Muscle layer of colon (tissue), 2 donors: ENCODE data around the gene AMTN.

Source experiments
- H3K27ac ChIP-seq: one replicate; pipeline ENCODE4 v1.7.0; 2013; ENCODE audit warnings: low read depth, mild to moderate bottlenecking, low read length, moderate library complexity
- H3K27me3 ChIP-seq, 2 donors: one replicate each; pipeline ENCODE4 v1.7.0; 2013; ENCODE audit warnings: low read length in 2 of 2, mild to moderate bottlenecking in 2 of 2; ENCODE audit not compliant: insufficient read depth in 2 of 2, control insufficient read depth in 1 of 2
- H3K36me3 ChIP-seq: one replicate; pipeline ENCODE4 v1.7.0; 2013; ENCODE audit warnings: mild to moderate bottlenecking, low read length; ENCODE audit not compliant: insufficient read depth
- H3K4me1 ChIP-seq: one replicate; pipeline ENCODE4 v1.7.0; 2013; ENCODE audit warnings: mild to moderate bottlenecking, low read length; ENCODE audit not compliant: insufficient read depth
- H3K4me3 ChIP-seq, 2 donors: one replicate each; pipeline ENCODE4 v1.7.0; 2013; ENCODE audit warnings: low read length in 2 of 2, low read depth in 1 of 2, mild to moderate bottlenecking in 1 of 2, moderate library complexity in 1 of 2
- H3K9ac ChIP-seq: one replicate; pipeline ENCODE4 v1.7.0; 2013; ENCODE audit warnings: low read length
- H3K9me3 ChIP-seq: one replicate; pipeline ENCODE4 v1.7.0; 2013; ENCODE audit warnings: mild to moderate bottlenecking, low read length
- donor health status: abdominal sarcoma.
- donor health status: Adenocarcinoma of cecum.

The AMTN gene

DNA sequence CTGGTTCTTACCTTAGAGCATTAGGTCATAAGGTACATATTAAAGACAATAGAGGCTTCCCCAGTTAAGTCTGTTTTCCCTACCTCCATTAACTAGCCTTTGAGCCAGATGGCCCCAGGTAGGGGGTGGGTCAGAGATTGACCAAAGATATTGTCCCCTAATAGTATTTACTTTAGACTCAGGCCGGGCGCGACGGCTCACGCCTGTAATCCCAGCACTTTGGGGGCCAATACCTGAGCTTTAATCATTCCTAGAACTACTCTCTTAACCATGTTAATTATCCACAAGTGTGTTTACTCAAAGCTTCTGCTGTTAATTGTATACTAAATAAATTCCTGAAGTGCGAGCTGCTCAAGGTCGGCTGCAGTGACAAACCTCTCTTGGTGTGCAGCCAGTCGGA is 45.7 kb downstream of the AMTN start:
- Histone ChIP-seq H3K4me3 (no peak overlapping the region), H3K36me3 (no peaks in the 10 kb centered on the region), H3K9me3 (no peaks in the 10 kb centered on the region), H3K27ac (no peak overlapping the region), H3K4me1 (no peaks in the 10 kb centered on the region), H3K9ac (no peak overlapping the region), H3K27me3 (no peaks in the 10 kb centered on the region)

DNA sequence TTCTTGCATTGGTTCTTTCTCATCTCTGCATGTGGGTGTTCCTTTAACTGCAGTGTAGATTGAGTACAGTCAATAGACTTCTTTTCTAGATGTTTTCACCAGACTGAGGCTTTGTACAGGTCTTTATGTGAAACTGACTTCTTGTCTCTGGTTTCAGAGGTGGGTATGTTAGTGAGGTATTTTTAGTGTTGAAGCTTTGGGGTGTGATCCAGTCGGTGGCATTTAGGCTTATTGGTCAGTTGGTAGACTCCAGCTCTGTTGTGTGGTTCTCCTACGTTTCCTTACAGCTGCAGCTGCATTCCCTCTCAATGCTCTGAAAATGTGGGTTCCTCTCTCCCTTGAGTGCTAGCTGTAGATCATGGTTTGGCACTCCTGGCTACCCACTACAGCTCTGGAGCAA is 52.4 kb downstream of the AMTN start:
- no peaks in the 10 kb centered on the region for H3K9me3 ChIP-seq
- no peak overlapping the region for H3K9ac ChIP-seq
- H3K27me3 ChIP-seq, result no peaks in the 10 kb centered on the region
- H3K27ac ChIP-seq, result no peak overlapping the region
- no peak overlapping the region for H3K4me3 ChIP-seq
- H3K36me3 ChIP-seq, result no peaks in the 10 kb centered on the region
- H3K4me1 ChIP-seq, result no peaks in the 10 kb centered on the region

DNA sequence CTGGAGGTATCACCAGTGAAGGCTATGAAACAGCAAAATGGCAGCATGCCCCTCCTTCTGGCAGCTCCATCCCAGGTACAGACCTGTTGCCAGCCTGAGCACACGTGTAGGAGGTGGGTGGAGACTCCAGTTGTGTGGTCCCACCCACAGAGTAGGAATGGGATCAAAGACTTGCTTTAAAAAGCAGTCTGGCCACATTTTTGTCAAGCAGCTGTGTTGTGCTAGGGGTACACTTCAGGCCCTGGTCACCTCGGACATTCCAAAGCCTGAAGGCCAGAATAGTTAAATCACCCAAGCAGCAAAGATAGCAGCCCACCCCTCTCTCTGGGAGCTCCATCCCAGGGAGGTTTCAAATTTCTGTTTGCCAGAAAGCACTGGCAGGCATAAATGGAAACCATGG is 53.4 kb downstream of the AMTN start:
- Histone ChIP-seq H3K36me3 (no peaks in the 10 kb centered on the region), H3K27ac (no peak overlapping the region), H3K9me3 (no peaks in the 10 kb centered on the region), H3K4me1 (no peaks in the 10 kb centered on the region), H3K9ac (no peak overlapping the region), H3K27me3 (no peaks in the 10 kb centered on the region), H3K4me3 (no peak overlapping the region)

DNA sequence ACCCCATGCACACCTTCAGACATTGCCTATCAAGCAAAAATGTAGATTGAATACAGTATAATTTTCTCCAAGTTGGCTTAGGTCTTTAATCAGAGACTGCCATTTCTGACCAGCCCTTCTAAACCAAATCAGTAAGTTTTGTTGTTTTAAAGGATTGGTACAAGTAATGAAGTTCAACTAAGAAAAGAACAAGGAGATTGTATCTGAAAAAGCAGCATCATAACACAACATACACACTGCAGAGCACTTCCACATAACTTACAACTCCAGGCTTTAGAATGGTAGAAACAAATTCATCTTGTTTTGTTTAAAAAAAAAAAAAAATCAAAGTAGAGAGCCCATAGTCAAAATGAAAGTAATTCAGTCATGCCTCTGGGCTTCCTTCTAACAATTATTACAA is 57.6 kb downstream of the AMTN start:
- H3K27me3 ChIP-seq, result no peaks in the 10 kb centered on the region
- no peak overlapping the region for H3K27ac ChIP-seq
- H3K4me1 ChIP-seq, result no peaks in the 10 kb centered on the region
- H3K36me3 ChIP-seq, result no peaks in the 10 kb centered on the region
- H3K4me3 ChIP-seq, result no peak overlapping the region
- H3K9ac ChIP-seq, result no peak overlapping the region
- H3K9me3 ChIP-seq, result no peaks in the 10 kb centered on the region

DNA sequence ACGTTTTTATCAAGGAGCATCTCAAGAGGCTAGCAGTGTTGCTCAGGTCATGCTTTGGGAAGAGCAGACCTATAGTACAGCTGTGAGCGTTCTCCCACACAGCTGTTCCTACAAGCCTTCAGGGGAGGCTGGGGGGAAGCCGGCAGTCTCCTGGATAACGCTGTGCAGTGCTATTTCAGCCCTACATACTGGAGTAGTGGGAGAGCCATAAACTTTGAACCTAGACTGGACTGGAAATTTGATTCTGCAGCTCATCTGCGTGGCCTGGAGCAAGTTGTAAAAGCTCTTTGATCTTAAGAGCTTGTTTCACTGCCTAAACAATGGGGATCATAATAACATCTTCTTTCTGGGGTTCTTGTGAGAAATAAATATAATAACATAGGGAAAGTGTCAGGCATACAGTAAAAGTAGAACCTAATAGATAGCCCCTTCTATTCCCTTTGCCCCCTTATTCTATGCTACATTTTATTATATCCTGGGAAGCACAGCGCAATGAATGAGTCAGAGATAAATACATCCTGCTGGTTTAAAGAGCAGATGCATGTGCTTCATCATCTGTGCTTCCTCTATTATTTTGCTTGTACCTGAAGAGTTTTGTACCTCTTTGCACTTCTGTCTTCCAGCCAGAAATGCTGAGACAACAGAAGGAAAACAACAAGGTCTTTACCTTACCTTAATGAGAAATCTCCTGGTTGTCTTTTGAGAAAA is 59.0 kb downstream of the AMTN start:
- no peaks in the 10 kb centered on the region for H3K27me3 ChIP-seq
- H3K4me3 ChIP-seq, result no peak overlapping the region
- no peaks in the 10 kb centered on the region for H3K9me3 ChIP-seq
- H3K4me1 ChIP-seq, result no peaks in the 10 kb centered on the region
- H3K36me3 ChIP-seq, result no peaks in the 10 kb centered on the region
- H3K9ac ChIP-seq, result no peak overlapping the region
- no peak overlapping the region for H3K27ac ChIP-seq

DNA sequence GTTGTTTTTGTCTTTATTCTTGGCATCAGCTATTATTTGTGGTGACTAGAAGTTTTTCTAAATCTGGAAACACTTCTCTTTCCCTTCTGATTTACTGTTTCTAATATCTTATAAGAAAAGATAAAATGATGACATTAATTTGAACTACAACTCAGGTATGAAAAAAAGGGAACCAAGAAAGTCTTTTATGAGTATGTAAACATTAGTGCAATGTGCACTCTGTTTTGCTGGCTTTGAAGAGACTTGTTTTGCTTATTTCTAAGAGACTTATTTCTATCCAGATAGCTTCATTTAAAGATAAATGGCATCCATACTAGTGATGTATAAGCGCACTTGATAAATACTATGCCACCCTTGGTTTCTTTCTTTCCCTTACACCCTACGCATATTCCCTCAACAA is 63.6 kb downstream of the AMTN start:
- H3K9ac ChIP-seq, result no peak overlapping the region
- H3K4me1 ChIP-seq, result no peaks in the 10 kb centered on the region
- no peak overlapping the region for H3K27ac ChIP-seq
- H3K9me3 ChIP-seq, result no peaks in the 10 kb centered on the region
- H3K36me3 ChIP-seq, result no peaks in the 10 kb centered on the region
- H3K27me3 ChIP-seq, result no peaks in the 10 kb centered on the region
- no peak overlapping the region for H3K4me3 ChIP-seq
